ENCODE measurements around the gene FBXL19. TPM values are rescaled to one million over a fixed set of nuclear protein-coding genes. Genes with fewer than 3 reads are reported as not detected.

The FBXL19 gene
- total RNA-seq, 1 donor from 2014 or later: 21.4 TPM

- H3K36me3 ChIP-seq: peaks cover 0 to 66% of the 10 kb centered on the region in 2 donors
- intact Hi-C loops (cut with DNase I): no loop called here
- TF ChIP-seq POLR2A (IDR thresholded peaks at IDR 0.05) (no peak), POLR2AphosphoS5 (IDR thresholded peaks at IDR 0.05; ENCODE audit: insufficient read depth in 1 of 2, low read depth in 1 of 2) (no peak)
- TF ChIP-seq, protein P1, sequence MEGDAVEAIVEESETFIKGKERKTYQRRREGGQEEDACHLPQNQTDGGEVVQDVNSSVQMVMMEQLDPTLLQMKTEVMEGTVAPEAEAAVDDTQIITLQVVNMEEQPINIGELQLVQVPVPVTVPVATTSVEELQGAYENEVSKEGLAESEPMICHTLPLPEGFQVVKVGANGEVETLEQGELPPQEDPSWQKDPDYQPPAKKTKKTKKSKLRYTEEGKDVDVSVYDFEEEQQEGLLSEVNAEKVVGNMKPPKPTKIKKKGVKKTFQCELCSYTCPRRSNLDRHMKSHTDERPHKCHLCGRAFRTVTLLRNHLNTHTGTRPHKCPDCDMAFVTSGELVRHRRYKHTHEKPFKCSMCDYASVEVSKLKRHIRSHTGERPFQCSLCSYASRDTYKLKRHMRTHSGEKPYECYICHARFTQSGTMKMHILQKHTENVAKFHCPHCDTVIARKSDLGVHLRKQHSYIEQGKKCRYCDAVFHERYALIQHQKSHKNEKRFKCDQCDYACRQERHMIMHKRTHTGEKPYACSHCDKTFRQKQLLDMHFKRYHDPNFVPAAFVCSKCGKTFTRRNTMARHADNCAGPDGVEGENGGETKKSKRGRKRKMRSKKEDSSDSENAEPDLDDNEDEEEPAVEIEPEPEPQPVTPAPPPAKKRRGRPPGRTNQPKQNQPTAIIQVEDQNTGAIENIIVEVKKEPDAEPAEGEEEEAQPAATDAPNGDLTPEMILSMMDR (IDR thresholded peaks at IDR 0.05): no peak
Observed at GRCh38 chr16:30961384-30961783, 38.0 kb downstream of the FBXL19 start.

DNA sequence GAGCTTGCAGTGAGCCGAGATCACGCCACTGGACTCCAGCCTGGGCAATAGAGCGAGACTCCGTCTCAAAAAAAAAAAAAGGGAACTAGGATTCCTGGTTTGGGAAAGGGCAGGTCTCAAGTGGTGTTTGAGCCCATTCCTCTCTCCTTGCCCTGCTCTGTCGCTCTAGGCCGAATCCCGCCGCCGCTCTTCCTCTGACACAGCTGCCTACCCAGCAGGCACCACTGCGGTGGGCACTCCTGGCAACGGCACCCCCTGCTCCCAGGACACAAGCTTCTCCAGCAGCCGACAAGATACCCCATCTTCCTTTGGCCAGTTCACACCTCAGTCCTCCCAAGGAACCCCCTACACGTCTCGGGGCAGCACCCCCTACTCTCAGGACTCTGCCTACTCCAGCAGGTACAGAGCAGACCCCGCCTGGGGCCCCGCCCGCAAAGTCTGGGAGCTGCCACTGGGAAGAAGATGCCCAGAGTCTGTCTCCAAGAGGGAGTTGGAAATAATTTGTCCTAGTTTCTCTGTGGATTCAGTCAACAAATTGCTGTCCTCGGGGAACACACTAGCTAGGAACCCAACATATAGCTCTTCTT, 40.6 kb downstream of the FBXL19 start:
- TF ChIP-seq, protein P1 (IDR thresholded peaks at IDR 0.05): no peak
- TF ChIP-seq POLR2AphosphoS5 (IDR thresholded peaks at IDR 0.05; ENCODE audit: insufficient read depth in 1 of 2, low read depth in 1 of 2) (no peak), POLR2A (IDR thresholded peaks at IDR 0.05) (no peak)
- no peaks in the 10 kb centered on the region for H3K9me3 ChIP-seq
- intact Hi-C loops (cut with DNase I): no loop called here
- H3K36me3 ChIP-seq: peaks cover 0 to 91% of the 10 kb centered on the region in 2 donors
- H3K4me1 ChIP-seq: peaks cover 7% of the 10 kb centered on the region
- no peak overlapping the region for H3K27ac ChIP-seq
- H3K4me3 ChIP-seq: no peak overlapping the region
- no peak for DNase-seq (ENCODE audit: extremely low spot score in 2 of 2)
- no peaks in the 10 kb centered on the region for H3K27me3 ChIP-seq

More at GRCh38 chr16:30961384-30961783, 38.0 kb downstream of the FBXL19 start:
- no peak for DNase-seq (ENCODE audit: extremely low spot score in 2 of 2)
- Histone ChIP-seq H3K27ac (no peak overlapping the region), H3K9me3 (no peaks in the 10 kb centered on the region), H3K4me1 (peaks cover 21% of the 10 kb centered on the region), H3K27me3 (no peaks in the 10 kb centered on the region), H3K4me3 (no peak overlapping the region)

DNA sequence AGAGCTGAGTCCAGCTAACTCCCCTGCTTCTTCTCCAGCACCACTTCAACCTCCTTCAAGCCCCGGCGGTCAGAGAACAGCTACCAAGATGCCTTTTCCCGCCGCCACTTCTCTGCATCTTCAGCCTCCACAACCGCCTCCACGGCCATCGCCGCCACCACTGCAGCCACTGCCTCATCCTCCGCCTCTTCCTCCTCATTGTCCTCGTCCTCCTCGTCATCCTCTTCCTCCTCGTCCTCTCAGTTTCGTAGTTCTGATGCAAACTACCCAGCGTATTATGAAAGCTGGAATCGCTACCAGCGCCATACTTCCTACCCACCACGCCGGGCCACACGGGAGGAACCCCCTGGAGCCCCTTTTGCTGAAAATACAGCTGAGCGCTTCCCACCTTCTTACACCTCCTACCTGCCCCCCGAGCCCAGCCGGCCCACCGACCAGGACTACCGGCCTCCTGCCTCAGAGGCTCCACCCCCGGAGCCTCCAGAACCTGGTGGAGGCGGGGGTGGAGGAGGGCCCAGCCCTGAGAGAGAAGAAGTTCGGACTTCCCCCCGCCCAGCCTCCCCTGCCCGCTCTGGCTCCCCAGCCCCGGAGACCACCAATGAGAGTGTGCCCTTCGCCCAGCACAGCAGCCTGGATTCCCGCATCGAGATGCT, 41.3 kb downstream of the FBXL19 start:
- intact Hi-C loops (cut with DNase I): no loop called here
- Histone ChIP-seq H3K27me3 (no peaks in the 10 kb centered on the region), H3K9me3 (no peaks in the 10 kb centered on the region), H3K36me3 (peaks cover 0 to 96% of the 10 kb centered on the region in 2 donors), H3K4me1 (peaks cover under 1% of the 10 kb centered on the region), H3K4me3 (no peak overlapping the region), H3K27ac (no peak overlapping the region)
- DNase-seq (ENCODE audit: extremely low spot score in 2 of 2): no peak
- TF ChIP-seq POLR2AphosphoS5 (IDR thresholded peaks at IDR 0.05; ENCODE audit: insufficient read depth in 1 of 2, low read depth in 1 of 2) (no peak), POLR2A (IDR thresholded peaks at IDR 0.05) (no peak)
- TF ChIP-seq, protein P1 (IDR thresholded peaks at IDR 0.05): no peak

DNA sequence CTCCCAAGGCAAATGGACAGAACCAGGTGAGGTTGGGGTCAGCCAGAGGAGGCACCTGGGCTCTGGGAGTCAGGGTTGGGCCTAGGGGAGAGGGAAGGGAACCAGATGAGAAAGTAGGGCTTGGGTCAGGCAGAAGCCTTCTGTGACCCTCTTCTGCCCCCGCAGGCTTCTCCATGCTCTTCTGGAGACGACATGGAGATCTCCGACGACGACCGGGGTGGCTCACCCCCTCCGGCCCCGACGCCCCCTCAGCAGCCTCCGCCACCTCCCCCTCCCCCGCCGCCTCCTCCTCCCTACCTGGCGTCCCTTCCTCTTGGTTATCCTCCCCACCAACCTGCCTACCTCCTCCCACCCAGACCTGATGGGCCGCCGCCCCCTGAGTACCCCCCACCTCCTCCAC, 42.1 kb downstream of the FBXL19 start:
- no peak overlapping the region for H3K4me3 ChIP-seq
- no peaks in the 10 kb centered on the region for H3K4me1 ChIP-seq
- DNase-seq (ENCODE audit: extremely low spot score in 2 of 2): no peak
- no peaks in the 10 kb centered on the region for H3K27me3 ChIP-seq
- H3K9me3 ChIP-seq: no peaks in the 10 kb centered on the region
- peaks cover 0 to 96% of the 10 kb centered on the region in 2 donors for H3K36me3 ChIP-seq
- intact Hi-C loops (cut with DNase I): no loop called here
- H3K27ac ChIP-seq: no peak overlapping the region
- TF ChIP-seq, protein P1 (IDR thresholded peaks at IDR 0.05): no peak

DNA sequence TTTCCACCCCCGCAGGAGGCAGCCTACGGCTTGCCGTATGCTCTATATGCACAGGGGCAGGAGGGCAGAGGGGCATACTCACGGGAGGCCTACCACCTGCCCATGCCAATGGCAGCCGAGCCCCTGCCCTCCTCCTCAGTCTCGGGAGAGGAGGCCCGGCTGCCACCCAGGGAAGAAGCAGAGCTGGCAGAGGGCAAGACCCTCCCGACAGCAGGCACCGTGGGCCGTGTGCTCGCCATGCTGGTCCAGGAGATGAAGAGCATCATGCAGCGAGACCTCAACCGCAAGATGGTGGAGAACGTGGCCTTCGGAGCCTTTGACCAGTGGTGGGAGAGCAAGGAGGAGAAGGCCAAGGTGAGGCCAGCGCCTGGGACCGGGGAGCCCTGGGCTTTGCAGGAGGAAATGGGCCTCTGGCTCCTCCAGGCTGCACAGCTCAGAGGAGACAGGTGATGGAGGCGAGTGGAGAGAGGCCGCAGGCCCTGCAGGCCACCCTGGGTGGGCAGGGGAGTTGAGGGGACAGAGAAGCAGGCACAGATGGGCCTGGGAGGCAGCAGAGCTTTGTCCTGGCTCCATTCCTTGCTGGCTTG, 42.8 kb downstream of the FBXL19 start:
- H3K36me3 ChIP-seq: peaks cover 0 to 98% of the 10 kb centered on the region in 2 donors

More for the DNA sequence above, 42.8 kb downstream of the FBXL19 start:
- no peak overlapping the region for H3K4me3 ChIP-seq
- DNase-seq (ENCODE audit: extremely low spot score in 2 of 2): no peak
- no peaks in the 10 kb centered on the region for H3K27me3 ChIP-seq
- H3K27ac ChIP-seq: no peak overlapping the region
- TF ChIP-seq POLR2AphosphoS5 (IDR thresholded peaks at IDR 0.05; ENCODE audit: insufficient read depth in 1 of 2, low read depth in 1 of 2): no peak
- TF ChIP-seq, protein P1 (IDR thresholded peaks at IDR 0.05): no peak
- TF ChIP-seq POLR2A (IDR thresholded peaks at IDR 0.05): no peak
- no peaks in the 10 kb centered on the region for H3K4me1 ChIP-seq
- no peaks in the 10 kb centered on the region for H3K9me3 ChIP-seq
- intact Hi-C loops (cut with DNase I): no loop called here

Data from vagina (tissue), 2 donors.